HepG2 (cell line): ENCODE results near the gene SOWAHB.

ENCODE experiments used
- ASH2L ChIP-seq: fragments of 300-600, 200-600 bp; sonication (generic); IDR thresholded peaks from 2 replicates; pipeline ENCODE4 v1.7.0; 2017; ENCODE audit warnings: low read depth, mild to moderate bottlenecking, moderate library complexity, mixed read lengths, low read length; ENCODE audit not compliant: insufficient read length
- CCDC6 ChIP-seq: sonication (generic); formaldehyde crosslinking; IDR thresholded peaks from 2 replicates; pipeline ENCODE4 v1.8.1; 2022; ENCODE audit warnings: mild to moderate bottlenecking, missing genetic modification reagents, moderate library complexity
- FOXP4 ChIP-seq: sonication (generic); formaldehyde crosslinking; IDR thresholded peaks from 2 replicates; pipeline ENCODE4 v1.4.0; 2020; ENCODE audit warnings: missing genetic modification reagents
- HDAC2 ChIP-seq: sonication (generic); formaldehyde crosslinking; IDR thresholded peaks from 2 replicates; pipeline ENCODE4 v1.4.0; 2020; ENCODE audit warnings: missing genetic modification reagents
- IRF2 ChIP-seq: IDR thresholded peaks from 2 replicates; pipeline ENCODE4 v1.6.1; 2018; ENCODE audit warnings: missing genetic modification reagents, missing compliant biosample characterization
- PAWR ChIP-seq: sonication (generic); formaldehyde crosslinking; IDR thresholded peaks from 2 replicates; pipeline ENCODE4 v1.4.0; 2020; ENCODE audit warnings: missing genetic modification reagents, mild to moderate bottlenecking, borderline replicate concordance
- POLR2AphosphoS2 ChIP-seq: IDR thresholded peaks from 2 replicates; pipeline ENCODE4 v1.6.1; 2011; ENCODE audit warnings: low read depth, low read length, improper control_type of control experiment
- SAP130 ChIP-seq: IDR thresholded peaks from 2 replicates; pipeline ENCODE4 v1.6.1; 2016; ENCODE audit warnings: low read depth
- TARDBP ChIP-seq: sonication (generic); formaldehyde crosslinking; IDR thresholded peaks from 2 replicates; pipeline ENCODE4 v1.8.0; 2022; ENCODE audit warnings: mild to moderate bottlenecking, missing genetic modification reagents
- TEAD2 ChIP-seq: sonication (generic); formaldehyde crosslinking; IDR thresholded peaks from 2 replicates; pipeline ENCODE4 v1.9.0; 2021; ENCODE audit warnings: missing genetic modification reagents
- ZNF263 ChIP-seq: sonication (generic); formaldehyde crosslinking; IDR thresholded peaks from 2 replicates; pipeline ENCODE4 v1.4.0; 2020; ENCODE audit warnings: missing genetic modification reagents
- TF ChIP-seq, protein P1 (sequence below): sonication (generic); formaldehyde crosslinking; IDR thresholded peaks from 2 replicates; pipeline ENCODE4 v1.5.0; 2020; ENCODE audit warnings: mild to moderate bottlenecking, missing genetic modification reagents, moderate library complexity
- TF ChIP-seq, protein P2 (sequence below), 2 experiments: sonication (generic) in 1 of 2; formaldehyde crosslinking in 1 of 2; IDR thresholded peaks; 2 replicates each; pipeline versions ENCODE4 v1.5.1 to v1.6.1; 2011 to 2020; ENCODE audit warnings: borderline replicate concordance in 1 of 2, low read depth in 1 of 2, low read length in 1 of 2, mild to moderate bottlenecking in 1 of 2, missing genetic modification reagents in 1 of 2, moderate library complexity in 1 of 2
- TF ChIP-seq, protein P3 (sequence below): conservative IDR thresholded peaks from 2 replicates; pipeline ENCODE4 v1.6.1; 2018; ENCODE audit warnings: missing genetic modification reagents

GRCh38 chr4:76858319-76858718 is 39.6 kb downstream of the SOWAHB start:
- TF ChIP-seq, protein P1, sequence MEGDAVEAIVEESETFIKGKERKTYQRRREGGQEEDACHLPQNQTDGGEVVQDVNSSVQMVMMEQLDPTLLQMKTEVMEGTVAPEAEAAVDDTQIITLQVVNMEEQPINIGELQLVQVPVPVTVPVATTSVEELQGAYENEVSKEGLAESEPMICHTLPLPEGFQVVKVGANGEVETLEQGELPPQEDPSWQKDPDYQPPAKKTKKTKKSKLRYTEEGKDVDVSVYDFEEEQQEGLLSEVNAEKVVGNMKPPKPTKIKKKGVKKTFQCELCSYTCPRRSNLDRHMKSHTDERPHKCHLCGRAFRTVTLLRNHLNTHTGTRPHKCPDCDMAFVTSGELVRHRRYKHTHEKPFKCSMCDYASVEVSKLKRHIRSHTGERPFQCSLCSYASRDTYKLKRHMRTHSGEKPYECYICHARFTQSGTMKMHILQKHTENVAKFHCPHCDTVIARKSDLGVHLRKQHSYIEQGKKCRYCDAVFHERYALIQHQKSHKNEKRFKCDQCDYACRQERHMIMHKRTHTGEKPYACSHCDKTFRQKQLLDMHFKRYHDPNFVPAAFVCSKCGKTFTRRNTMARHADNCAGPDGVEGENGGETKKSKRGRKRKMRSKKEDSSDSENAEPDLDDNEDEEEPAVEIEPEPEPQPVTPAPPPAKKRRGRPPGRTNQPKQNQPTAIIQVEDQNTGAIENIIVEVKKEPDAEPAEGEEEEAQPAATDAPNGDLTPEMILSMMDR (CRISPR knock-in tag): no peak
- TF ChIP-seq PAWR (CRISPR knock-in tag) (no peak), FOXP4 (CRISPR knock-in tag) (no peak), ASH2L (no peak), TEAD2 (CRISPR knock-in tag) (no peak), HDAC2 (CRISPR knock-in tag) (no peak), IRF2 (CRISPR knock-in tag) (no peak), CCDC6 (CRISPR knock-in tag) (no peak), POLR2AphosphoS2 (no peak), TARDBP (CRISPR knock-in tag) (no peak), ZNF263 (CRISPR knock-in tag) (no peak), SAP130 (CRISPR knock-in tag) (no peak)
- TF ChIP-seq, protein P2, sequence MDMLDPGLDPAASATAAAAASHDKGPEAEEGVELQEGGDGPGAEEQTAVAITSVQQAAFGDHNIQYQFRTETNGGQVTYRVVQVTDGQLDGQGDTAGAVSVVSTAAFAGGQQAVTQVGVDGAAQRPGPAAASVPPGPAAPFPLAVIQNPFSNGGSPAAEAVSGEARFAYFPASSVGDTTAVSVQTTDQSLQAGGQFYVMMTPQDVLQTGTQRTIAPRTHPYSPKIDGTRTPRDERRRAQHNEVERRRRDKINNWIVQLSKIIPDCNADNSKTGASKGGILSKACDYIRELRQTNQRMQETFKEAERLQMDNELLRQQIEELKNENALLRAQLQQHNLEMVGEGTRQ (IDR thresholded peaks at IDR 0.05; ENCODE audit: low read depth, low read length): no peak
- TF ChIP-seq, protein P2 (CRISPR knock-in tag; IDR thresholded peaks at IDR 0.05; ENCODE audit: borderline replicate concordance): no peak
- TF ChIP-seq, protein P3, sequence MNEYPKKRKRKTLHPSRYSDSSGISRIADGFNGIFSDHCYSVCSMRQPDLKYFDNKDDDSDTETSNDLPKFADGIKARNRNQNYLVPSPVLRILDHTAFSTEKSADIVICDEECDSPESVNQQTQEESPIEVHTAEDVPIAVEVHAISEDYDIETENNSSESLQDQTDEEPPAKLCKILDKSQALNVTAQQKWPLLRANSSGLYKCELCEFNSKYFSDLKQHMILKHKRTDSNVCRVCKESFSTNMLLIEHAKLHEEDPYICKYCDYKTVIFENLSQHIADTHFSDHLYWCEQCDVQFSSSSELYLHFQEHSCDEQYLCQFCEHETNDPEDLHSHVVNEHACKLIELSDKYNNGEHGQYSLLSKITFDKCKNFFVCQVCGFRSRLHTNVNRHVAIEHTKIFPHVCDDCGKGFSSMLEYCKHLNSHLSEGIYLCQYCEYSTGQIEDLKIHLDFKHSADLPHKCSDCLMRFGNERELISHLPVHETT: no peak
